Measurements from ENCODE around the gene CRYGD. TPM values are rescaled to one million over a fixed set of nuclear protein-coding genes. Genes with fewer than 3 reads are reported as not detected.

The CRYGD gene
- total and polyA plus RNA-seq, 2 donors (not counting 3 experiments of a cell fraction or from before 2014, with no cell fraction given) = not detected

DNA sequence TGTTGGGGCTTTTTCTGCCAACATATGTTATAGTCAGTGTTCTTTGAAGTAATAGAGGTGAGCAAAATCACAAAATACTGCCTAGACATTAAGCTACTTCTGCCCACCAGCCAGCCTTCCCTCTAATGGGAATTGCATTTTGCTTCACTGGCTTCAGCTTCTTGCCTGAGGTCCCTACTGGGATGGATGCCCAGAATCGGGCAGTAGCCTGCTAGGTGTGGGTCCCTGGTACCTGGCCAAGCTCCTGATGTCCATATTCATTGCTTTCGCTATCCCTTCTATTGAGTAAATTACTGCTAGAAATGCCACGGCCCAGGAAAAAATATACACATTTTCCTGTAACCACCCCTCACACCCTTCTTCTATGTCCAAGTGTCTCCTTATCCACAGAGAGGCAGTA, 27.0 kb downstream of the CRYGD start:
- Histone ChIP-seq H3K9ac (replicated peaks; ENCODE audit: extremely low read depth, insufficient read depth, low read length) (no peak overlapping the region), H4K20me1 (replicated peaks; ENCODE audit: control insufficient read depth, extremely low read depth, insufficient read depth, low read length) (no peaks in the 10 kb centered on the region), H3K79me2 (ENCODE audit: control insufficient read depth, insufficient read depth, low read length) (no peaks in the 10 kb centered on the region), H3K9me3 (replicated peaks; ENCODE audit: control insufficient read depth, insufficient read depth, low read length) (no peaks in the 10 kb centered on the region), H3K4me3 (replicated peaks in 1 of 3; ENCODE audit: insufficient read depth in 1 of 3, low read depth in 1 of 3, low read length in 3 of 3) (no peak overlapping the region), H2AFZ (ENCODE audit: low read depth, low read length) (no peak overlapping the region), H3K36me3 (ENCODE audit: control insufficient read depth in 2 of 2, extremely low read depth in 1 of 2, insufficient read depth in 2 of 2, low read length in 2 of 2) (no peaks in the 10 kb centered on the region), H3K27me3 (ENCODE audit: control insufficient read depth in 2 of 2, insufficient read depth in 2 of 2, low read length in 2 of 2) (no peaks in the 10 kb centered on the region), H3K4me2 (ENCODE audit: insufficient read depth, low read length) (no peak overlapping the region), H3K4me1 (ENCODE audit: control insufficient read depth, extremely low read depth, insufficient read depth, low read length) (no peaks in the 10 kb centered on the region), H3K27ac (ENCODE audit: insufficient read depth, low read depth, low read length) (no peak overlapping the region), H3K9me1 (replicated peaks; ENCODE audit: control insufficient read depth, extremely low read depth, insufficient read depth, low read length) (no peaks in the 10 kb centered on the region)
- no peak for DNase-seq (ENCODE audit: low read depth, low spot score)
- intact Hi-C loops (cut with micrococcal nuclease) = no loop called here
- BruUV-seq (replicated peaks) = no TSS peak
- TF ChIP-seq EZH2 (IDR thresholded peaks at IDR 0.05; ENCODE audit: borderline replicate concordance, low read depth, low read length, severe bottlenecking) (no peak), GATA2 (IDR thresholded peaks at IDR 0.05; ENCODE audit: insufficient read depth, insufficient read length, low read depth, low read length) (no peak), CTCF (IDR thresholded peaks at IDR 0.05; ENCODE audit: extremely low read depth in 1 of 2, insufficient read depth in 1 of 2, low read depth in 1 of 2, low read length in 2 of 2) (no peak), FOS (IDR thresholded peaks at IDR 0.05; ENCODE audit: borderline replicate concordance, insufficient read depth, low read length) (no peak), POLR2AphosphoS5 (IDR thresholded peaks at IDR 0.05; ENCODE audit: insufficient read depth, low read depth, low read length) (no peak), JUN (IDR thresholded peaks at IDR 0.05; ENCODE audit: borderline replicate concordance, insufficient read depth, insufficient read length, low read depth) (no peak), MYC (IDR thresholded peaks at IDR 0.05; ENCODE audit: low read depth, low read length) (no peak), POLR2A (IDR thresholded peaks at IDR 0.05; ENCODE audit: low read depth, low read length) (no peak)
- TF ChIP-seq, protein P1, sequence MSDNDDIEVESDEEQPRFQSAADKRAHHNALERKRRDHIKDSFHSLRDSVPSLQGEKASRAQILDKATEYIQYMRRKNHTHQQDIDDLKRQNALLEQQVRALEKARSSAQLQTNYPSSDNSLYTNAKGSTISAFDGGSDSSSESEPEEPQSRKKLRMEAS (IDR thresholded peaks at IDR 0.05; ENCODE audit: insufficient read depth, insufficient read length) = no peak
- dilution Hi-C loops (cut with MboI; ENCODE audit: extremely low pct_ligation_motif_present, low sequenced_read_pairs) = no loop called here
- no peak for FAIRE-seq
- POLR2A ChIA-PET = no interaction called here
- CTCF ChIA-PET = no interaction called here

All from endothelial cell of umbilical vein (primary cell).